ENCODE measurements around the gene BGLAP.
"Not testable (repeated sequence)": the region's sequence is repeated elsewhere in the genome, so short reads cannot be mapped to it uniquely, and the experiment has no call there.

The BGLAP gene

DNA sequence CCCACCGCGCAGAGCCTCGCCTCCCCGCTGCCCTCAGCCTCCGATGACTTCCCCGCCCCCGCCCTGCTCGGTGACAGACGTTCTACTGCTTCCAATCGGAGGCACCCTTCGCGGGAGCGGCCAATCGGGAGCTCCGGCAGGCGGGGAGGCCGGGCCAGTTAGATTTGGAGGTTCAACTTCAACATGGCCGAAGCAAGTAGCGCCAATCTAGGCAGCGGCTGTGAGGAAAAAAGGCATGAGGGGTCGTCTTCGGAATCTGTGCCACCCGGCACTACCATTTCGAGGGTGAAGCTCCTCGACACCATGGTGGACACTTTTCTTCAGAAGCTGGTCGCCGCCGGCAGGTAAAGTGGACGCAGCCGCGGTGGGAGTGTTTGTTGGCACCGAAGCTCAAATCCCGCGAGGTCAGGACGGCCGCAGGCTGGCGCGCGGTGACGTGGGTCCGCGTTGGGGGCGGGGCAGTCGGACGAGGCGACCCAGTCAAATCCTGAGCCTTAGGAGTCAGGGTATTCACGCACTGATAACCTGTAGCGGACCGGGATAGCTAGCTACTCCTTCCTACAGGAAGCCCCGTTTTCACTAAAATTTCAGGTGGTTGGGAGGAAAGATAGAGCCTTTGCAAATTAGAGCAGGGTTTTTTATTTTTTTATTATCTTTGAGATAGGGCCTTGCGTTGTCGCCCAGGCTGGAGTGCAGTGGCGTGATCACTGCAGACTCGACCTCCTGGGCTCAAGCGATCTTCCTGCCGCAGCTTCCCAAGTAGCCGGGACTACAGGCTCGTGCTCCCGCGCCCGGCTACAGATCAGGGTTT, 28.9 kb upstream of the BGLAP start, which contains the start of gene PMF1:
Gene PMF1 (plus strand): TSS at position 175 of the 811 bp plus-strand sequence. CDS start 9 bp downstream, at position 184.
- Histone ChIP-seq H3K36me3 (ENCODE audit: insufficient read depth) (no peaks in the 10 kb centered on the region), H3K4me1 (ENCODE audit: low read depth, poor library complexity, severe bottlenecking) (peaks cover 28% of the 10 kb centered on the region), H3K9ac (peak within 1 kb of the TSS; percentile 84), H3K27me3 (ENCODE audit: insufficient read depth, low read depth) (no peaks in the 10 kb centered on the region), H3K4me2 (peak within 1 kb of the TSS; percentile 70), H4K20me1 (ENCODE audit: insufficient read depth) (no peaks in the 10 kb centered on the region), H3K79me2 (ENCODE audit: insufficient read depth, low read depth) (peaks cover 20% of the 10 kb centered on the region; the same call in 1 of the 2 replicates), H3K4me3 (IDR thresholded peaks at IDR 0.05; ENCODE audit: insufficient read depth, low read depth, low read length) (peak within 1 kb of the TSS; percentile 99), H3K27ac (peak within 1 kb of the TSS; percentile 75), H2AFZ (ENCODE audit: low read depth) (peak within 1 kb of the TSS; percentile 72)
- no peak for TF ChIP-seq CTCF (conservative IDR thresholded peaks at IDR 0.05; ENCODE audit: low read depth, low read length)

- TF ChIP-seq CTCF (conservative IDR thresholded peaks at IDR 0.05; ENCODE audit: low read depth, low read length), result no peak
- H3K27ac ChIP-seq, result peak overlapping the region; percentile 75
- peak overlapping the region; percentile 70 for H3K4me2 ChIP-seq
- H3K36me3 ChIP-seq (ENCODE audit: insufficient read depth), result no peaks in the 10 kb centered on the region
- no peaks in the 10 kb centered on the region for H4K20me1 ChIP-seq (ENCODE audit: insufficient read depth)
- no peaks in the 10 kb centered on the region for H3K27me3 ChIP-seq (ENCODE audit: insufficient read depth, low read depth)
- peak overlapping the region; percentile 72 for H2AFZ ChIP-seq (ENCODE audit: low read depth)
- H3K4me3 ChIP-seq (IDR thresholded peaks at IDR 0.05; ENCODE audit: insufficient read depth, low read depth, low read length), result peak overlapping the region; percentile 99
- H3K9ac ChIP-seq, result peak overlapping the region; percentile 84
- peaks cover 20% of the 10 kb centered on the region; the same call in 1 of the 2 replicates for H3K79me2 ChIP-seq (ENCODE audit: insufficient read depth, low read depth)
- H3K4me1 ChIP-seq (ENCODE audit: low read depth, poor library complexity, severe bottlenecking), result peaks cover 34% of the 10 kb centered on the region
Observed at GRCh38 chr1:156213644-156213966, 28.4 kb upstream of the BGLAP start.

- peak overlapping the region; percentile 70 for H3K4me2 ChIP-seq
- H3K9ac ChIP-seq, result peak overlapping the region; percentile 84
- H3K27me3 ChIP-seq (ENCODE audit: insufficient read depth, low read depth), result no peaks in the 10 kb centered on the region
- H3K79me2 ChIP-seq (ENCODE audit: insufficient read depth, low read depth), result peaks cover 24% of the 10 kb centered on the region; the same call in 1 of the 2 replicates
- no peaks in the 10 kb centered on the region for H3K36me3 ChIP-seq (ENCODE audit: insufficient read depth)
- H3K4me1 ChIP-seq (ENCODE audit: low read depth, poor library complexity, severe bottlenecking), result peaks cover 34% of the 10 kb centered on the region
- peak overlapping the region; percentile 99 for H3K4me3 ChIP-seq (IDR thresholded peaks at IDR 0.05; ENCODE audit: insufficient read depth, low read depth, low read length)
- no peak for TF ChIP-seq CTCF (conservative IDR thresholded peaks at IDR 0.05; ENCODE audit: low read depth, low read length)
- no peak overlapping the region for H2AFZ ChIP-seq (ENCODE audit: low read depth)
- H3K27ac ChIP-seq, result peak overlapping the region; percentile 75; the same call in 1 of the 2 replicates
- H4K20me1 ChIP-seq (ENCODE audit: insufficient read depth), result no peaks in the 10 kb centered on the region
Observed at GRCh38 chr1:156214024-156214748, 27.8 kb upstream of the BGLAP start.

DNA sequence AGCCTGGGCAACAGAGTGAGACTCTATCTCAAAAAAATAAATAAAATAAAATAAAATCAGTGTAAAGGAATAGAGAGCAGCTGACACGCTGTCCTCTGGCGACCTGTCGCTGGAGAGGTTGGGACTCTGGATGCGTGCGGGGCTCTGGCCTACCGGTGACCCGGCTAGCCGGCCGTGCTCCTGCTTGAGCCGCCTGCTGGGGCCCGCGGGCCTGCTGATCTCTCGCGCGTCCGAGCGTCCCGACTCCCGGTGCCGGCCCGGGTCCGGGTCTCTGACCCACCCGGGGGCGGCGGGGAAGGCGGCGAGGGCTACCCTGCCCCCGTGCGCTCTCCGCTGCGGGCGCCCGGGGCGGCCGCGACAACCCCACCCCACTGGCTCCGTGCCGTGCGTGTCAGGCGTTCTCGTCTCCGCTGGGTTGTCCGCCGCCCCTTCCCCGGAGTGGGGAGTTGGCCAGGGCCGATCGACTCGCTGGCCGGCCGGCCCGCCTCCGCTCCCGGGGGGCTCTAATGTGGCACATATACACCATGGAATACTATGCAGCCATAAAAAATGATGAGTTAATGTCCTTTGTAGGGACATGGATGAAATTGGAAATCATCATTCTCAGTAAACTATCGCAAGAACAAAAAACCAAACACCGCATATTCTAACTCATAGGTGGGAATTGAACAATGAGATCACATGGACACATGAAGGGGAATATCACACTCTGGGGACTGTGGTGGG, 25.5 kb upstream of the BGLAP start:
- not testable (repeated sequence) for H3K4me2 ChIP-seq; H3K36me3 ChIP-seq (ENCODE audit: insufficient read depth); H2AFZ ChIP-seq (ENCODE audit: low read depth); H3K4me3 ChIP-seq (IDR thresholded peaks at IDR 0.05; ENCODE audit: insufficient read depth, low read depth, low read length); H3K27me3 ChIP-seq (ENCODE audit: insufficient read depth, low read depth); H4K20me1 ChIP-seq (ENCODE audit: insufficient read depth); H3K27ac ChIP-seq; H3K9ac ChIP-seq
- H3K4me1 ChIP-seq (ENCODE audit: low read depth, poor library complexity, severe bottlenecking), result peaks cover 44% of the 10 kb centered on the region
- H3K79me2 ChIP-seq (ENCODE audit: insufficient read depth, low read depth), result peaks cover 37% of the 10 kb centered on the region; the same call in 1 of the 2 replicates
